ENCODE results near the gene OR7C1. TPM values are rescaled to one million over a fixed set of nuclear protein-coding genes. Genes with fewer than 3 reads are reported as not detected.

OR7C1 gene
- total and polyA plus RNA-seq, 10 of the 15 experiments (the other 5 are each of a cell fraction or from before 2014, with no cell fraction given), result 0.04 to 0.06 TPM; not detected in 8

GRCh38 chr19:14770944-14771839, 63.8 kb downstream of the OR7C1 start:
- in situ Hi-C loops (cut with MboI) (no loop called here), intact Hi-C loops (cut with micrococcal nuclease; ENCODE audit: unreplicated experiment) (no loop called here)
- Histone ChIP-seq H4K20me1 (ENCODE audit: control insufficient read depth, insufficient read depth) (no peaks in the 10 kb centered on the region), H3K9me3 (replicated peaks; ENCODE audit: control insufficient read depth, insufficient read depth, low read length) (no peaks in the 10 kb centered on the region), H3K79me2 (ENCODE audit: control insufficient read depth, insufficient read depth, low read length) (no peaks in the 10 kb centered on the region), H3K27me3 (replicated peaks in 1 of 2; ENCODE audit: control insufficient read depth in 2 of 2, insufficient read depth in 2 of 2, low read length in 1 of 2) (no peaks in the 10 kb centered on the region), H3K27ac (ENCODE audit: control insufficient read depth, insufficient read depth) (no peak overlapping the region), H3K9ac (ENCODE audit: control insufficient read depth, insufficient read depth, low read length) (no peak overlapping the region), H3K36me3 (ENCODE audit: control insufficient read depth in 2 of 2, insufficient read depth in 2 of 2, low read length in 1 of 2) (no peaks in the 10 kb centered on the region; a peak in 1 of 4 replicates), H3K4me3 (no peak overlapping the region), H2AFZ (ENCODE audit: control insufficient read depth, low read depth, low read length) (no peak overlapping the region), H3K4me2 (ENCODE audit: control insufficient read depth, insufficient read depth) (no peak overlapping the region), H3K4me1 (ENCODE audit: control insufficient read depth, insufficient read depth, low read length) (no peaks in the 10 kb centered on the region; the same call in 1 of the 2 replicates)
- TF ChIP-seq MEF2B (IDR thresholded peaks at IDR 0.05; ENCODE audit: partially characterized antibody, poor library complexity, severe bottlenecking) (peak; percentile 54), RELB (IDR thresholded peaks at IDR 0.05; ENCODE audit: low read depth) (no peak)
- ChIA-PET SMC1A (ENCODE audit: uncharacterized antibody, unreplicated experiment) (no interaction called here), POLR2A (interaction anchor here (1.8 kb wide), 1 partner anchor 11 kb away, joined by 4 read pairs; no protein-coding TSS in a partner anchor), RAD21 (ENCODE audit: unreplicated experiment) (no interaction called here), CTCF (no interaction called here)
- WGBS (ENCODE audit: insufficient coverage, insufficient replicate concordance, low lambda C conversion rate, missing lambda C conversion rate), result 74% methylated on average over 11 of the region's 11 CpGs
- no peak for ATAC-seq
- no peak for DNase-seq (ENCODE audit: low read depth, low spot score)
- no peak for FAIRE-seq
- BruUV-seq (replicated peaks), result no TSS peak

GRCh38 chr19:14770136-14770535, 64.8 kb downstream of the OR7C1 start:
- RAD21 ChIA-PET (ENCODE audit: unreplicated experiment), result no interaction called here
- POLR2A ChIA-PET, result no interaction called here
- TF ChIP-seq GATAD2B (conservative IDR thresholded peaks at IDR 0.05; ENCODE audit: low read depth), result no peak
- no peak for TF ChIP-seq SREBF2 (IDR thresholded peaks at IDR 0.05; ENCODE audit: low read length)
- TF ChIP-seq HDGF (IDR thresholded peaks at IDR 0.05), result no peak
- no peak for TF ChIP-seq ZSCAN29 (IDR thresholded peaks at IDR 0.05)
- no peak for TF ChIP-seq LARP7 (IDR thresholded peaks at IDR 0.05)
- no peak for TF ChIP-seq CUX1 (IDR thresholded peaks at IDR 0.05; ENCODE audit: insufficient replicate concordance, low read depth, low read length)
- TF ChIP-seq NR2C1 (IDR thresholded peaks at IDR 0.05), result no peak

More at GRCh38 chr19:14770136-14770535, 64.8 kb downstream of the OR7C1 start:
- in situ Hi-C loops (cut with MboI), result no loop called here
- ChIA-PET SMC1A (ENCODE audit: uncharacterized antibody, unreplicated experiment) (no interaction called here), CTCF (interaction anchor here (0.6 kb wide), 2 partner anchors 291 to 1696 kb away, joined by 3 to 4 read pairs; no protein-coding TSS in a partner anchor)
- Histone ChIP-seq H3K79me2 (ENCODE audit: control insufficient read depth, insufficient read depth, low read length) (no peaks in the 10 kb centered on the region), H3K4me1 (ENCODE audit: control insufficient read depth, insufficient read depth, low read length) (no peaks in the 10 kb centered on the region), H3K4me3 (no peak overlapping the region), H3K4me2 (ENCODE audit: control insufficient read depth, insufficient read depth) (no peak overlapping the region), H3K27me3 (replicated peaks in 1 of 2; ENCODE audit: control insufficient read depth in 2 of 2, insufficient read depth in 2 of 2, low read length in 1 of 2) (no peaks in the 10 kb centered on the region), H3K9ac (ENCODE audit: control insufficient read depth, insufficient read depth, low read length) (no peak overlapping the region), H2AFZ (ENCODE audit: control insufficient read depth, low read depth, low read length) (no peak overlapping the region), H3K9me3 (replicated peaks; ENCODE audit: control insufficient read depth, insufficient read depth, low read length) (no peaks in the 10 kb centered on the region), H3K36me3 (ENCODE audit: control insufficient read depth in 2 of 2, insufficient read depth in 2 of 2, low read length in 1 of 2) (no peaks in the 10 kb centered on the region; a peak in 1 of 4 replicates), H3K27ac (ENCODE audit: control insufficient read depth, insufficient read depth) (no peak overlapping the region), H4K20me1 (ENCODE audit: control insufficient read depth, insufficient read depth) (no peaks in the 10 kb centered on the region)
- FAIRE-seq (no peak), ATAC-seq (no peak), DNase-seq (ENCODE audit: low read depth, low spot score) (no peak)
- intact Hi-C loops (cut with micrococcal nuclease; ENCODE audit: unreplicated experiment), result no loop called here
- BruUV-seq (replicated peaks), result no TSS peak
- 42% methylated on average over 5 of the region's 5 CpGs for WGBS (ENCODE audit: insufficient coverage, insufficient replicate concordance, low lambda C conversion rate, missing lambda C conversion rate)

All from GM12878 (cell line).